Mesothelial cell of epicardium (in vitro differentiated cells): ENCODE measurements around the gene GJA5. TPM values are rescaled to one million over a fixed set of nuclear protein-coding genes. Genes with fewer than 3 reads are reported as not detected.

Experiments used
- DNase-seq, 2 experiments: peaks; one replicate each; pipeline ENCODE4 v3.0.0; 2021; ENCODE audit warnings: low spot score in 2 of 2; ENCODE audit not compliant: unreplicated experiment in 2 of 2
- H3K27ac Mint-ChIP-seq: 2 replicates; pipeline ENCODE4 v1.8.0; 2021; ENCODE audit warnings: mixed read lengths
- H3K27me3 Mint-ChIP-seq: 2 replicates; pipeline ENCODE4 v1.8.0; 2021; ENCODE audit warnings: low read depth, mixed read lengths
- H3K36me3 Mint-ChIP-seq: 2 replicates; pipeline ENCODE4 v1.8.0; 2021; ENCODE audit warnings: mixed read lengths
- H3K4me1 Mint-ChIP-seq: 2 replicates; pipeline ENCODE4 v1.8.0; 2021; ENCODE audit warnings: mixed read lengths
- H3K4me3 Mint-ChIP-seq: 2 replicates; pipeline ENCODE4 v1.8.0; 2021; ENCODE audit warnings: mild to moderate bottlenecking, moderate library complexity, mixed read lengths
- H3K9me3 Mint-ChIP-seq: 2 replicates; pipeline ENCODE4 v1.8.0; 2021; ENCODE audit warnings: mixed read lengths
- CTCF ChIP-seq: fragments of 200-600 bp; sonication (generic); IDR thresholded peaks from one replicate; pipeline ENCODE4 v1.5.0; 2021; ENCODE audit warnings: antibody characterized with exemption; ENCODE audit not compliant: unreplicated experiment
- total RNA-seq: library from RNA; stranded (reverse); gene quantifications from 3 replicates; pipeline ENCODE4 v1.2.1, GENCODE V29; 2021

GJA5 gene
- total RNA-seq, 1 donor from 2014 or later = 1.3 TPM

- H3K4me3 Mint-ChIP-seq = no peak overlapping the region
- no peak overlapping the region for H3K27ac Mint-ChIP-seq
- no peak for TF ChIP-seq CTCF
- peaks cover 4% of the 10 kb centered on the region for H3K4me1 Mint-ChIP-seq
- no peaks in the 10 kb centered on the region for H3K9me3 Mint-ChIP-seq
- no peak for DNase-seq
- H3K27me3 Mint-ChIP-seq = peaks cover 38% of the 10 kb centered on the region
- no peaks in the 10 kb centered on the region for H3K36me3 Mint-ChIP-seq
These were observed 47.8 kb downstream of the GJA5 start for GRCh38 chr1:147712605-147713004.

Other genes starting within 250 kb of the GJA5 start
- gene BCL9, start 219.1 kb downstream of the GJA5 start, total RNA-seq = 63.6 to 64.2 TPM (median 63.7 TPM) in 3 replicates
- 22.7 to 23.1 TPM (median 22.8 TPM) in 3 replicates for gene ACP6, start 90.1 kb downstream of the GJA5 start, total RNA-seq
- gene GJA8, start 142.2 kb upstream of the GJA5 start, total RNA-seq = not detected in 3 replicates
- 19.3 to 22.9 TPM (median 21.2 TPM) in 3 replicates for gene GPR89B, start 167.8 kb upstream of the GJA5 start, total RNA-seq